ENCODE results near the gene PLCL2.

DNA sequence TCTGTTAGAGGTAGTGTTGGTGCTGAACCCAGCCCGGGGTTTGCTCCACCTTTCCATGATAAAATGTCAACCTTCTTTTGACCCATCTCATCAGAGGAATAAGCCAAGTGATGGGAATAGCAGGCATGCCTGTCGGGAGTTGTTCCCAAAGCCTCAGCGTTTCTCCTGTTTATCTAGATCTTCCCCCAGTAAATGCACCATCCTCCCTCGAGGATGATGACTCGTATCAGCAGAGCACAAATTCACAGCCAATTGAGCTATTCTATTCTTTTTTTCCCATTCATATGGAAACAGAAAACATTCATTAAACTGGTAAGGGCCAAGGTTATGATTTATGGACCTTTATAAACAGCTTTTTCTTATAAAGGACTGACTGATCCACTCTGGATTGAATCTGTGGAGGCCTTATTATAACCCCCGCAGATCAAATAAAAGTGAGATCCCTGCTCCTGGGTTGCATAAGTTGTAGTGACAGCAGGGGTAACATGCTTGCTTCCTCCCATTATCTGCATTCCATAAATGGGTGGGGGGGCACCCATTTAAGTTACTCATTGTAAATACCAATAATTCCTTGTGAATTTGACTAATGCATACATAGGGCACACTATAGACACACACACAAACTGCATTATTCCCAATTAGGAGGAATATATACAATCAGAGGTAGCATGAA is 207.3 kb downstream of the PLCL2 start:
- TF ChIP-seq POLR2AphosphoS5 (IDR thresholded peaks at IDR 0.05; ENCODE audit: low read depth, low read length) = no peak
- no peak for TF ChIP-seq POLR2A (IDR thresholded peaks at IDR 0.05; ENCODE audit: low read depth, low read length)
- no peak for TF ChIP-seq TAF1 (IDR thresholded peaks at IDR 0.05; ENCODE audit: borderline replicate concordance, low read depth, low read length)
